Endothelial cell of umbilical vein (primary cell): ENCODE measurements around the gene ALB. TPM values are rescaled to one million over a fixed set of nuclear protein-coding genes. Genes with fewer than 3 reads are reported as not detected.

ENCODE experiments used
- BruUV-seq: library from RNA; stranded (reverse); fragments of 400-500 nt; replicated peaks from 2 replicates; lab custom pipeline; 2021; lab: Mats Ljungman, UMichigan
- CTCF ChIA-PET: fragments of 300-600, 350-600 bp; sonication (Branson Sonifier 250); formaldehyde crosslinking; loops from one replicate; lab custom pipeline; 2021; ENCODE audit warnings: antibody characterized with exemption, inconsistent platforms; lab: Charles Lee
- POLR2A ChIA-PET: fragments of 300-600, 350-600 bp; sonication (Branson Sonifier 250); formaldehyde crosslinking; loops from one replicate; lab custom pipeline; 2021; ENCODE audit warnings: antibody characterized with exemption, inconsistent platforms; lab: Charles Lee
- DNase-seq: peaks from one replicate; pipeline ENCODE4 v3.0.0-alpha.2; 2011; ENCODE audit warnings: low read depth, low spot score
- FAIRE-seq: peaks from 2 replicates; lab custom pipeline; 2011; peaks lifted over from hg19 to GRCh38; lab: Jason Lieb, UNC
- H2AFZ ChIP-seq: 2 replicates; pipeline ENCODE4 v1.6.0; 2012; ENCODE audit warnings: low read depth, low read length, control low read depth, inconsistent platforms
- H3K27ac ChIP-seq: 2 replicates; pipeline ENCODE4 v1.5.1; 2011; ENCODE audit warnings: low read depth, mild to moderate bottlenecking, control low read depth, low read length, moderate library complexity; ENCODE audit not compliant: insufficient read depth
- H3K27me3 ChIP-seq, 2 experiments: 2 replicates each; pipeline versions ENCODE4 v1.6.0 to v1.6.1; 2011; ENCODE audit warnings: low read length in 2 of 2, mixed read lengths in 1 of 2; ENCODE audit not compliant: control insufficient read depth in 2 of 2, insufficient read depth in 2 of 2
- H3K36me3 ChIP-seq, 2 experiments: 2 replicates in 1 of 2; 3 replicates in 1 of 2; pipeline ENCODE4 v1.5.1; 2011; ENCODE audit warnings: low read length in 2 of 2, mild to moderate bottlenecking in 1 of 2, moderate library complexity in 1 of 2; ENCODE audit not compliant: control insufficient read depth in 2 of 2, insufficient read depth in 2 of 2; ENCODE audit errors: extremely low read depth in 1 of 2
- H3K4me1 ChIP-seq: 3 replicates; pipeline ENCODE4 v1.5.1; 2011; ENCODE audit warnings: mild to moderate bottlenecking, low read length; ENCODE audit not compliant: control insufficient read depth, insufficient read depth; ENCODE audit errors: extremely low read depth
- H3K4me2 ChIP-seq: 2 replicates; pipeline ENCODE4 v1.6.1; 2011; ENCODE audit warnings: low read length, control low read depth, mixed read lengths; ENCODE audit not compliant: insufficient read depth
- H3K4me3 ChIP-seq, 3 experiments: fragments of 200-600 bp in 1 of 3; sonication (generic), shearing (Covaris generic) in 1 of 3; replicated peaks in 1 of 3; 2 replicates each; pipeline ENCODE4 v1.5.1; 2011 to 2016; ENCODE audit warnings: control low read depth in 3 of 3, low read length in 3 of 3, mild to moderate bottlenecking in 2 of 3, inconsistent platforms in 1 of 3, low read depth in 1 of 3, moderate library complexity in 1 of 3; ENCODE audit not compliant: insufficient read depth in 1 of 3
- H3K79me2 ChIP-seq: 2 replicates; pipeline ENCODE4 v1.6.0; 2012; ENCODE audit warnings: low read length, inconsistent platforms; ENCODE audit not compliant: control insufficient read depth, insufficient read depth
- H3K9ac ChIP-seq: replicated peaks from 2 replicates; pipeline ENCODE3; 2011; ENCODE audit warnings: low read length, control low read depth; ENCODE audit not compliant: insufficient read depth; ENCODE audit errors: extremely low read depth
- H3K9me1 ChIP-seq: replicated peaks from 3 replicates; pipeline ENCODE4 v1.6.0; 2011; ENCODE audit warnings: mild to moderate bottlenecking, low read length; ENCODE audit not compliant: control insufficient read depth, insufficient read depth; ENCODE audit errors: extremely low read depth
- H3K9me3 ChIP-seq: replicated peaks from 2 replicates; pipeline ENCODE4 v1.5.1; 2012; ENCODE audit warnings: low read length, inconsistent platforms; ENCODE audit not compliant: control insufficient read depth, insufficient read depth
- H4K20me1 ChIP-seq: replicated peaks from 2 replicates; pipeline ENCODE3; 2011; ENCODE audit warnings: mild to moderate bottlenecking, low read length; ENCODE audit not compliant: control insufficient read depth, insufficient read depth; ENCODE audit errors: extremely low read depth
- FOS ChIP-seq: IDR thresholded peaks from 2 replicates; pipeline ENCODE4 v1.6.1; 2011; ENCODE audit warnings: mild to moderate bottlenecking, low read length, moderate library complexity, borderline replicate concordance; ENCODE audit not compliant: insufficient read depth
- GATA2 ChIP-seq: IDR thresholded peaks from 2 replicates; pipeline ENCODE4 v1.7.0; 2011; ENCODE audit warnings: low read depth, mild to moderate bottlenecking, moderate library complexity, mixed read lengths, low read length; ENCODE audit not compliant: insufficient read length, insufficient read depth
- JUN ChIP-seq: IDR thresholded peaks from 2 replicates; pipeline ENCODE4 v1.6.1; 2011; ENCODE audit warnings: borderline replicate concordance, low read depth; ENCODE audit not compliant: insufficient read length, insufficient read depth
- MYC ChIP-seq: IDR thresholded peaks from one replicate; pipeline ENCODE4 v1.6.1; 2011; ENCODE audit warnings: mild to moderate bottlenecking, low read depth, low read length
- POLR2AphosphoS5 ChIP-seq: IDR thresholded peaks from 2 replicates; pipeline ENCODE4 v1.6.1; 2012; ENCODE audit warnings: low read depth, mild to moderate bottlenecking, control low read depth, low read length, moderate library complexity; ENCODE audit not compliant: insufficient read depth
- dilution Hi-C: fragments of 300-500 bp; cut with MboI; formaldehyde crosslinking; loops from one replicate; pipeline ENCODE4 v1.15.0; 2019; ENCODE audit warnings: low sequenced_read_pairs; ENCODE audit not compliant: extremely low pct_ligation_motif_present
- intact Hi-C: fragments of 100-400 bp; cut with micrococcal nuclease; formaldehyde crosslinking; loops from one replicate; pipeline ENCODE4 v1.10.0; 2022
- polyA plus RNA-seq, 4 experiments: library from polyadenylated mRNA; depleted of rRNA in 3 of 4; stranded (reverse) in 3 of 4; unstranded in 1 of 4; fragments of >200 nt; gene quantifications; 2 replicates each; pipeline versions ENCODE4 v1.2.1 to v1.2.3, GENCODE V29; 2011 to 2012; ENCODE audit warnings: missing spikeins in 1 of 4
- total RNA-seq: library from RNA; stranded (reverse); gene quantifications from 2 replicates; pipeline ENCODE4 v1.2.3, GENCODE V29; 2021
- TF ChIP-seq, protein P1 (sequence below): IDR thresholded peaks from 2 replicates; pipeline ENCODE4 v1.6.1; 2011; ENCODE audit not compliant: insufficient read depth, insufficient read length

ALB gene
- total and polyA plus RNA-seq, 2 donors (not counting 3 experiments of a cell fraction or from before 2014, with no cell fraction given): not detected

GRCh38 chr4:73431813-73432168 is 27.7 kb downstream of the ALB start:
- POLR2A ChIA-PET: no interaction called here
- H3K36me3 ChIP-seq: no peaks in the 10 kb centered on the region
- H3K27me3 ChIP-seq: peaks cover 0 to 7% of the 10 kb centered on the region in 2 experiments
- no peak overlapping the region for H3K9ac ChIP-seq
- dilution Hi-C loops: no loop called here
- H3K4me2 ChIP-seq: no peak overlapping the region
- H3K9me1 ChIP-seq: no peaks in the 10 kb centered on the region
- no peaks in the 10 kb centered on the region for H3K79me2 ChIP-seq
- H3K27ac ChIP-seq: no peak overlapping the region
- no TSS peak for BruUV-seq
- CTCF ChIA-PET: interaction anchor here (0.8 to 3.4 kb wide), 5 partner anchors 12 to 66 kb away, joined by 3 to 24 read pairs (median 3); no protein-coding TSS in a partner anchor
- no peaks in the 10 kb centered on the region for H4K20me1 ChIP-seq
- H2AFZ ChIP-seq: no peak overlapping the region
- H3K9me3 ChIP-seq: no peaks in the 10 kb centered on the region
- no peaks in the 10 kb centered on the region for H3K4me1 ChIP-seq
- intact Hi-C loops: no loop called here
- no peak overlapping the region for H3K4me3 ChIP-seq
- FAIRE-seq (no peak), DNase-seq (no peak)
- TF ChIP-seq, protein P1, sequence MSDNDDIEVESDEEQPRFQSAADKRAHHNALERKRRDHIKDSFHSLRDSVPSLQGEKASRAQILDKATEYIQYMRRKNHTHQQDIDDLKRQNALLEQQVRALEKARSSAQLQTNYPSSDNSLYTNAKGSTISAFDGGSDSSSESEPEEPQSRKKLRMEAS: no peak
- TF ChIP-seq POLR2AphosphoS5 (no peak), GATA2 (no peak), FOS (no peak), JUN (no peak), MYC (no peak)
